NT2/D1 (cell line): ENCODE results near the gene CD63.

ENCODE experiments used
- SUZ12 ChIP-seq: IDR thresholded peaks from 2 replicates; pipeline ENCODE4 v1.6.1; 2011; ENCODE audit not compliant: insufficient read length, insufficient read depth; ENCODE audit errors: extremely low read depth
- YY1 ChIP-seq: IDR thresholded peaks from 2 replicates; pipeline ENCODE4 v1.6.1; 2011; ENCODE audit not compliant: insufficient read length, insufficient read depth
- ZNF274 ChIP-seq: IDR thresholded peaks from 2 replicates; pipeline ENCODE4 v1.6.1; 2011; ENCODE audit warnings: mild to moderate bottlenecking, low read depth, low read length

- TF ChIP-seq ZNF274 (no peak), YY1 (no peak), SUZ12 (no peak)
These were observed 4.4 kb downstream of the CD63 start for GRCh38 chr12:55724226-55724939.
